ENCODE measurements around the gene RERE. TPM values are rescaled to one million over a fixed set of nuclear protein-coding genes. Genes with fewer than 3 reads are reported as not detected.

The RERE gene
- total RNA-seq, 2 donors from 2014 or later, result 74.5 to 128 TPM

GRCh38 chr1:8796812-8797211, 20.6 kb downstream of the RERE start:
- no peak for DNase-seq
- Histone ChIP-seq H3K36me3 (replicated peaks in 1 of 2; ENCODE audit: insufficient read depth in 1 of 2, low read depth in 2 of 2) (no peaks in the 10 kb centered on the region), H3K9me3 (no peaks in the 10 kb centered on the region), H3K27me3 (no peaks in the 10 kb centered on the region), H3K4me3 (no peak overlapping the region), H3K27ac (no peak overlapping the region), H3K4me1 (no peaks in the 10 kb centered on the region)
- no peak for TF ChIP-seq POLR2A (IDR thresholded peaks at IDR 0.05)
- TF ChIP-seq, protein P1, sequence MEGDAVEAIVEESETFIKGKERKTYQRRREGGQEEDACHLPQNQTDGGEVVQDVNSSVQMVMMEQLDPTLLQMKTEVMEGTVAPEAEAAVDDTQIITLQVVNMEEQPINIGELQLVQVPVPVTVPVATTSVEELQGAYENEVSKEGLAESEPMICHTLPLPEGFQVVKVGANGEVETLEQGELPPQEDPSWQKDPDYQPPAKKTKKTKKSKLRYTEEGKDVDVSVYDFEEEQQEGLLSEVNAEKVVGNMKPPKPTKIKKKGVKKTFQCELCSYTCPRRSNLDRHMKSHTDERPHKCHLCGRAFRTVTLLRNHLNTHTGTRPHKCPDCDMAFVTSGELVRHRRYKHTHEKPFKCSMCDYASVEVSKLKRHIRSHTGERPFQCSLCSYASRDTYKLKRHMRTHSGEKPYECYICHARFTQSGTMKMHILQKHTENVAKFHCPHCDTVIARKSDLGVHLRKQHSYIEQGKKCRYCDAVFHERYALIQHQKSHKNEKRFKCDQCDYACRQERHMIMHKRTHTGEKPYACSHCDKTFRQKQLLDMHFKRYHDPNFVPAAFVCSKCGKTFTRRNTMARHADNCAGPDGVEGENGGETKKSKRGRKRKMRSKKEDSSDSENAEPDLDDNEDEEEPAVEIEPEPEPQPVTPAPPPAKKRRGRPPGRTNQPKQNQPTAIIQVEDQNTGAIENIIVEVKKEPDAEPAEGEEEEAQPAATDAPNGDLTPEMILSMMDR (IDR thresholded peaks at IDR 0.05), result no peak
- intact Hi-C loops (cut with DNase I), result no loop called here
- ATAC-seq, result no peak
- 56 to 58% methylated on average over 3 of the region's 3 CpGs for whole genome bisulfite sequencing, 2 donors

GRCh38 chr1:8794605-8795004, 22.8 kb downstream of the RERE start:
- intact Hi-C loops (cut with DNase I), result no loop called here
- H3K36me3 ChIP-seq (replicated peaks in 1 of 2; ENCODE audit: insufficient read depth in 1 of 2, low read depth in 2 of 2), result no peaks in the 10 kb centered on the region
- 68 to 78% methylated on average over 3 of the region's 3 CpGs for WGBS, 2 donors
- no peak for TF ChIP-seq POLR2A (IDR thresholded peaks at IDR 0.05)
- TF ChIP-seq, protein P1 (IDR thresholded peaks at IDR 0.05), result no peak
- H3K4me3 ChIP-seq, result no peak overlapping the region
- DNase-seq, result no peak
- no peaks in the 10 kb centered on the region for H3K4me1 ChIP-seq
- no peaks in the 10 kb centered on the region for H3K27me3 ChIP-seq
- no peak overlapping the region for H3K27ac ChIP-seq
- no peaks in the 10 kb centered on the region for H3K9me3 ChIP-seq
- no peak for ATAC-seq

DNA sequence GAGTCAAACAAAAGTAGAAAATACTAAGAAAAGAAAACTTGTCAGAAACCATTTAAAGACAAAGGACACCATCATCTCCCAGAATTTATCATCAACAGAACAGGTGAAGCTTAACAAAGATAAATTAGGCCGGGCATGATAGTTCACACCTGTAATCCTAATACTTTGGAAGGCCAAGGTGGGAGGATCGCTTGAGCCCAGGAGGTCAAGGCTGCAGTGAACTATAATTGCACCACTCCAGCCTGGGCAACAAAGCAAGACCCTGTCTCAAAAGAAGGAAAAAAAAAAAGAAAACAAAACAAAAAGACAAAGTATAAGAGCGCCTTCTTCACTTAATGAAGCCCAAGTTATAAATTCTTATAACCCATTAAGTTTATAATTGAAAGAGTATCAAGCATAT, 25.6 kb downstream of the RERE start:
- ATAC-seq, result no peak
- intact Hi-C loops (cut with DNase I), result no loop called here
- 86 to 96% methylated on average over 3 of the region's 3 CpGs for WGBS, 2 donors
- H3K36me3 ChIP-seq (replicated peaks in 1 of 2; ENCODE audit: insufficient read depth in 1 of 2, low read depth in 2 of 2), result no peaks in the 10 kb centered on the region
- DNase-seq, result no peak
- no peak overlapping the region for H3K4me3 ChIP-seq
- H3K27me3 ChIP-seq, result no peaks in the 10 kb centered on the region
- no peaks in the 10 kb centered on the region for H3K4me1 ChIP-seq
- no peaks in the 10 kb centered on the region for H3K9me3 ChIP-seq
- TF ChIP-seq, protein P1 (IDR thresholded peaks at IDR 0.05), result no peak
- TF ChIP-seq POLR2A (IDR thresholded peaks at IDR 0.05), result no peak
- H3K27ac ChIP-seq, result no peak overlapping the region

DNA sequence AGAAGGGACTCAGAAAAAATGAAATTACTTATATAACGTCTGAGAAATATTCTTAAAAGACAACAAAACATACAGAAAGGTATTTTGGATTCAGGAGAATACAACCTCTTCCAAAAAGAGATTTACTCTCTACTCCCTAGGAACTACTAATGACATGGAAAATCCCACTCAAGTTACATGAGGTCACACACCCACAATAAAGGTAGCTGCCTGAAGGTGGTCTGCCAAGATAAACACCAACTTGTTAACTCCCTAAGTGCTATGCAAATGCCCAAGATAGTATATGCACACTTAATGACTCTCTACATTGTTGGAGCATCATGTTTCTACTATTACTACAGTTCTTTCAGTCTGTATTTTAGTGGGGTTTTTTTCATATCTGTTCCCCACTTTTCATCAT, 26.5 kb downstream of the RERE start:
- DNase-seq (no peak), ATAC-seq (no peak)
- Histone ChIP-seq H3K27ac (no peak overlapping the region), H3K27me3 (no peaks in the 10 kb centered on the region), H3K4me1 (no peaks in the 10 kb centered on the region), H3K36me3 (replicated peaks in 1 of 2; ENCODE audit: insufficient read depth in 1 of 2, low read depth in 2 of 2) (no peaks in the 10 kb centered on the region), H3K4me3 (no peak overlapping the region), H3K9me3 (no peaks in the 10 kb centered on the region)
- intact Hi-C loops (cut with DNase I), result no loop called here
- TF ChIP-seq POLR2A (IDR thresholded peaks at IDR 0.05), result no peak
- TF ChIP-seq, protein P1 (IDR thresholded peaks at IDR 0.05), result no peak
- WGBS, 2 donors, result 71 to 88% methylated on average over 1 of the region's 1 CpG

DNA sequence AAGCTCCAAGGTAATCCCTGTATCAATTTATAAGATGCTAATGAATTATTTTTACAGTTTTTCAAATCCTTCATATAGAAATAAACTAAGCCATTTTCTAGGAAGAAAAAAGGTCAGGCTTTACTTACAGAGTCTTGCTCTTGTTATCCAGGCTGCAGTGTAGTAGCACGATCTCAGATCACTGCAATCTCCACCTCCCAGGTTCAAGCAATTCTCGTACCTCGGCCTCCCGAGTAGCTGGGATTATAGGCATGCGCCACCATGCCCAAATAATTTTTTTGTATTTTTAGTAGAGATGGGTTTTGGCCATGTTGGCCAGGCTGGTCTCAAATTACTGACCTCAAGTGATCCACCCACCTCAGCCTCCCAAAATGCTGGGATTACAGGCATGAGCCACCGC, 27.0 kb downstream of the RERE start:
- no peak for TF ChIP-seq POLR2A (IDR thresholded peaks at IDR 0.05)
- TF ChIP-seq, protein P1 (IDR thresholded peaks at IDR 0.05), result no peak
- H3K4me1 ChIP-seq, result no peaks in the 10 kb centered on the region
- no peak overlapping the region for H3K27ac ChIP-seq
- intact Hi-C loops (cut with DNase I), result no loop called here
- H3K4me3 ChIP-seq, result no peak overlapping the region
- no peaks in the 10 kb centered on the region for H3K27me3 ChIP-seq
- 93 to 98% methylated on average over 6 of the region's 6 CpGs for WGBS, 2 donors
- DNase-seq, result no peak
- H3K36me3 ChIP-seq (replicated peaks in 1 of 2; ENCODE audit: insufficient read depth in 1 of 2, low read depth in 2 of 2), result no peaks in the 10 kb centered on the region
- no peaks in the 10 kb centered on the region for H3K9me3 ChIP-seq
- no peak for ATAC-seq

All from body of pancreas (tissue), 4 donors.